Loucy (cell line): ENCODE data around the gene ZNF598.

Source experiments
- EZH2phosphoT487 ChIP-seq: fragments of 200-600 bp; IDR thresholded peaks from 2 replicates; pipeline ENCODE4 v1.6.1; 2018; ENCODE audit warnings: antibody characterized with exemption, mild to moderate bottlenecking, moderate library complexity, borderline replicate concordance
- TF ChIP-seq, protein P1 (sequence below): fragments of 200-600 bp; sonication (generic); conservative IDR thresholded peaks from 2 replicates; pipeline ENCODE4 v1.5.1; 2014; ENCODE audit warnings: mild to moderate bottlenecking, antibody characterized with exemption, low read length

DNA sequence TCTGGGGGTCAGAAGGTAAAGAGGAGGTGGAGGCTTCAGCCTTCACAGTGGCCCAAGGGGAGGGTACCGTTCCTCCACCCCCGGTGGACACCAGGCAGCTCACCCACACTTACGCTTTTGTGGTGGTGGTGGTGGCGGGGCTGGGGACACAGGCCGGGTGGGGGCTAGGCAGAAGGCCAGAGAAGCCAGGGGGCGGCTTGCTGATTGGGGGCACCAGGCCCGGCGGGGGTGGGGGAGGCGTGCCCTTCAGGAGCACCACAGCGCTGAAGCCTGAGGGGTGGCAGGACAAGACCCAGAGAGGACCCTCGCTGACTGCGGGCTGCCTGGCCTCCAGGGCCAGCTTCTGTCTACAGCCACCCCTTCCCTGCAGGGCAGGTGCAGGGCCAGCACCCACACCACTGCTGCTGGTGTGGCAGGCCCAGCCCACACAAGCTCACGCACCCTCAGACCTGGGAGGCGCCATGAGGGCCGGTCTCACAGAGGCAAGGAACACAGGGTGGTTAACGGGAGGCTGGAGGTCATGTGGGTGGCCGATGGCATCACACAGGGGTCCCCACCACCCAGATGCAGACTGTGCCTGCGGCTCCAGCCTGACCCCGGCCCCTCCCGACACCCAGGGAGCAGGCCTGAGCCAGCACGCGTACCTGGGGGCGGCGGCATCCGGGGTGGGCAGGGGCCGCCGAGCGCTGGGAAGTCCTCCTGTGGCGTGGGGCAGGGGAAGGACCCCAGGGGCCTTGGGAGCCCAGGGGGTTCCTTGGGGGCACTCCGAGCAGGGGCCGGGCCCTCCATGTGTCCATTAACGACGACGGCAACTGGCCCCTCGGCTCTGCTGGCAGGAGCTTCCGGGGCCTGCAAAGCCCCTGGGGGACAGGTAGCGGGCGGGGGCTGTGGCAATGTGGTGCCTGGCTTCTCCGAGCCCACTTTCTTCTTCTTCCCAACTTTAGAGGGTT is 10.5 kb downstream of the ZNF598 start:
- TF ChIP-seq, protein P1, sequence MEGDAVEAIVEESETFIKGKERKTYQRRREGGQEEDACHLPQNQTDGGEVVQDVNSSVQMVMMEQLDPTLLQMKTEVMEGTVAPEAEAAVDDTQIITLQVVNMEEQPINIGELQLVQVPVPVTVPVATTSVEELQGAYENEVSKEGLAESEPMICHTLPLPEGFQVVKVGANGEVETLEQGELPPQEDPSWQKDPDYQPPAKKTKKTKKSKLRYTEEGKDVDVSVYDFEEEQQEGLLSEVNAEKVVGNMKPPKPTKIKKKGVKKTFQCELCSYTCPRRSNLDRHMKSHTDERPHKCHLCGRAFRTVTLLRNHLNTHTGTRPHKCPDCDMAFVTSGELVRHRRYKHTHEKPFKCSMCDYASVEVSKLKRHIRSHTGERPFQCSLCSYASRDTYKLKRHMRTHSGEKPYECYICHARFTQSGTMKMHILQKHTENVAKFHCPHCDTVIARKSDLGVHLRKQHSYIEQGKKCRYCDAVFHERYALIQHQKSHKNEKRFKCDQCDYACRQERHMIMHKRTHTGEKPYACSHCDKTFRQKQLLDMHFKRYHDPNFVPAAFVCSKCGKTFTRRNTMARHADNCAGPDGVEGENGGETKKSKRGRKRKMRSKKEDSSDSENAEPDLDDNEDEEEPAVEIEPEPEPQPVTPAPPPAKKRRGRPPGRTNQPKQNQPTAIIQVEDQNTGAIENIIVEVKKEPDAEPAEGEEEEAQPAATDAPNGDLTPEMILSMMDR, result no peak
- TF ChIP-seq EZH2phosphoT487, result no peak
